ENCODE data around the gene TRIM62. TPM values are rescaled to one million over a fixed set of nuclear protein-coding genes. Genes with fewer than 3 reads are reported as not detected.
A peak's percentile ranks its signal among the peaks of the same experiment; 100 is the strongest.

TRIM62 gene
- total RNA-seq, 1 donor from 2014 or later, result 6.4 TPM

GRCh38 chr1:33099290-33100118 lies 82.3 kb downstream of the TRIM62 start:
- DNase-seq (ENCODE audit: low read depth), result peak; percentile 100

- DNase-seq (ENCODE audit: low read depth), result no peak
Observed at GRCh38 chr1:33098371-33098770, 83.5 kb downstream of the TRIM62 start.

GRCh38 chr1:33097762-33098161 lies 84.1 kb downstream of the TRIM62 start:
- DNase-seq (ENCODE audit: low read depth), result no peak

- DNase-seq (ENCODE audit: low read depth), result no peak
Observed at GRCh38 chr1:33097137-33097611, 84.7 kb downstream of the TRIM62 start.

GRCh38 chr1:33096363-33097005 lies 85.4 kb downstream of the TRIM62 start:
- no peak for DNase-seq (ENCODE audit: low read depth)

Other genes starting within 250 kb of the TRIM62 start
- gene RNF19B, start 217.2 kb downstream of the TRIM62 start, total RNA-seq, result 21.0 and 23.4 TPM in 2 replicates
- gene AK2, start 145.2 kb downstream of the TRIM62 start, total RNA-seq, result 196 and 272 TPM in 2 replicates
- 3.5 and 5.1 TPM in 2 replicates for gene AZIN2, start 100.9 kb downstream of the TRIM62 start, total RNA-seq
- 1.0 and 6.9 TPM in 2 replicates for gene ZNF362, start 74.4 kb upstream of the TRIM62 start, total RNA-seq
- gene A3GALT2, start 139.1 kb upstream of the TRIM62 start, total RNA-seq, result not detected in 2 replicates
- 147 and 187 TPM in 2 replicates for gene PHC2, start 249.1 kb upstream of the TRIM62 start, total RNA-seq

All from renal cortical epithelial cell (primary cell).